HG03045 (cell line): ENCODE measurements around the gene ASB6.
"Not testable (repeated sequence)": the region's sequence is repeated elsewhere in the genome, so short reads cannot be mapped to it uniquely, and the experiment has no call there.

Source experiments
- ATAC-seq: cut with Tn5 transposase; IDR thresholded peaks from one replicate; pipeline ENCODE4 v1.9.1; 2021; ENCODE audit warnings: mild to moderate bottlenecking, moderate library complexity; ENCODE audit not compliant: unreplicated experiment

ASB6 gene

DNA sequence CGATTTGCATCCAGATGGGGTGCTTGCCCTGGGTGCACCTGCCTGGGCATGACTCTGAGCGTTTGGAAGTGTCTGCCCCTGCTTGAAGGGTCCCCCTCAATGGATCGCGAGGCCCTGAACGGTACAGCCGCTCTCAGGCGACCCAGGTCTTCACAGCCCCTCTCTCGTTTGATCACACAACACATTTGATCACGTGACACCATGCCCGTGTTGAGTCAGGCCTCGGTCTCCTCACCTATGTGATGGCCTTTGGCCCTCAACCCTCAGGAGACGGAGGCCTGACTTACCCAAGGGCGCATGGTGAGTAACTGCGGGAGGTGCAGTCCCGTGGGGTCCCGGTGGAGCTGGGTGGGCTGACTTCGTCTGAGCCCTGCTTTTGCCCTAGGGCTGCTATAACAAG, 3.0 kb upstream of the ASB6 start:
- no peak for ATAC-seq

DNA sequence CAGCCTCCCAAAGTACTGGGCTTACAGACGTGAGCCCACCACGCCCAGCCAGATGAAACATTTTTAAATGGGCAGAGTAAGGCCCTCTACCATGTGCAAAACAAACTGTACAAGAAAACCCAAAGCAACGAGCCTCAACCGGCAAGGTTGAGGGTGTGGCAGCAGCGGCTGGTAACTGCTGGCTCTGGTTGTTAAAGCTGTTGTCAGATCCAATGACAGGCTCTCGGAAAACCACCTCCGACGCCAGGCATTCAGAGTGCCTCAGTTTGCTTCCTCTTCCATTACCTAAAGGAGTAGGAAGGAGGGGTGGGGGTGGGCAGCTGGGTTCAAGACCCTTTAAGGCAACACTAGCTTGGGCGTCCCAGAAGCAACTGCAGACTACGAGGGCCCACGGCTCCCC, 2.4 kb upstream of the ASB6 start:
- ATAC-seq: no peak

DNA sequence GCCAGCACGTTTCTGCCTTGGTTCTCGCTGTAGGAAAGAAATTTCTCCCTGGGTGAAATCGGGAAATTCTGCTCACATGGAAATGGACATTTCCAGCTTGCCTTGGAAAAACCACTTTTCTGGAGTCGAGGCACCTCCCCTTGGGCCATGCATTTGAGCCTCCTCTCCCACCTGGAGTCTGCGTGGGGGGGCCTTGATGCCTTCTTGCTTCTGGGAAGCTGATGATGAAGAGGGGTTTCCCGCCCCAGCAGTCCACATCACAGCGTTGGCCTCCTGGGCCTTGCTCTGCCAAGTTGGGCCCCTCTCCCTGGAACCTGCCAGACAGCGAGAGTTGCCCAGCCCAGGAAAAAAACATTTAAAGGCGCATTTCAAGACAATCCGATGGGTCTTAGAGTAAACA, 1.8 kb upstream of the ASB6 start:
- ATAC-seq: no peak

DNA sequence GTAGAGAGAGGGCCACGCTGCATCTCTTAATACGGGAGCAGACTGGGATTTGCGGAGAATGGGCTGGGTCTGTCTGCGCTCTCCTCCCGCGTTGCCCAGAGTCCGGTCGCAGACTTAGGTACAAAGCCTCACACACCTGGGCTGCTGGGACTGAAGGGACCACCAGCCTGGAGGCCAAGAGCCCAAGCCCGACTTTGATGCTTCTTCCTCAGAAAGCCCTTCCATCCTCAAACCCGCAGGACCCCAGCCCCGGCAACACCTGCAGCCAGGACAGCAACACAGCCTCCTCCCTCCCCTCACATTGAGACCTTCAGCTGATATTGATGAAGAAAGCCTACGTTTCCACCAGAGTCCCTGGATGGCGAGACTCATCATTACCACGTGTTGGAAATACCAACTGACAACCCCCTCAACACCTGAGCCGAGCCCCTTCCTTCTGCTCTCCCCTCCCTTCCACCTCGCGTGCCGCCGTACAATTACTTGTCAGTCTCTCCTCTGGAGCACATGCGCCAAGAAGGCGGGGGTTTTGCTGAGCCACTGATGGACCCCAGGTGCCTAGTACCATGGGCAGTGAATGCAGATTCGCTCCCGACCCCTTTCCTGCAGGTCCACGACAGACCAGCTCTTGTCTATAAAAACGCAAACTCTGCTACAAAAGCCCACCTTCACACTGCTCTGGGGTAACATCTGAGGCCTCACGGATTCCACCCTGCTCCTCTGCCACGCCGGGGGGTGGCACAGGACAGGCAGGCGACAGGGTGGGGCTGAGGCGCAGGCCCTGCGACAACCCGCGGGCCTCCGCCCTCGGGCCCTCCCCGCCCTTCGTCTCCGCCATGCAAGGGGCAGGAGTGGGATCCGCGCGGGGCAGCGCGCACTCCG, 841 bp downstream of the ASB6 start:
- ATAC-seq: peak; percentile 5

DNA sequence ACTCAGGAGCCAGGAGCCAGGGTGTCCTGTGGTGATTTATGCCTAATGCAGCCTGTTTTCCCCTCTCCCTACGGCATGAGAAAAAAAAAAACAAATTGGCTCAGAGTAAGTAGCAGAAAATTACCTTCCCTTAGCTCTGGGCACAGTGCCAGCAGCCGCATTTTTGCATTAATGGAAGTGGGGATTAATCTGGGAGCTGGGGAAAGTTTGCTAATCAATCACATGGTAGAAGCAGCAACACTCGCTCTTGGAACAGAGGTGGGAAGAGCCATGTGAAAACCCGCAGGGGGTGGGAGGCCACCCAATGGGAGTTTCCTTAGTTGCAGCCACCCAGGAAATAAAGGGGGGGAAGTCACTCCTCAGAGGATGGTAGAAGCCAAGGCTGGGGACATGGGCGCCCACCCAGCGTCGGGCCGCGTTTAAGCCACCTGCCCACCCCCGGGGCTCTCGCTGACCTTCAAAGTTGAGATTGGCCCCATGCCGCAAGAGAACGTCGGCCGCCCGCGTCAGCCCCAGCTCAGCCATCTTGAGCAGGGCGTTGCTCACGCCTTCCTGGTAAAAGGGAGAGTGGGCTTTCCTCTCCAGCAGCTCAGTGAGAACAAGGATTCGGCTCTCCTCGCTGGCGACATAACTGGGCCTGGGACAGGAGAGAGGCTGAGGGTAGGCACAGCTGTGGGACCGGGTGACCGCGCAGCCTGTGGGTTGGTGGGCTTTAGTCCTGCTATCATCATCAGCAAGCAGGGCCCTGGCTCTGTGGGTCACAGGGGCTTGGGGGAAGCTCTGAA, 1.7 kb downstream of the ASB6 start:
- ATAC-seq: no peak

DNA sequence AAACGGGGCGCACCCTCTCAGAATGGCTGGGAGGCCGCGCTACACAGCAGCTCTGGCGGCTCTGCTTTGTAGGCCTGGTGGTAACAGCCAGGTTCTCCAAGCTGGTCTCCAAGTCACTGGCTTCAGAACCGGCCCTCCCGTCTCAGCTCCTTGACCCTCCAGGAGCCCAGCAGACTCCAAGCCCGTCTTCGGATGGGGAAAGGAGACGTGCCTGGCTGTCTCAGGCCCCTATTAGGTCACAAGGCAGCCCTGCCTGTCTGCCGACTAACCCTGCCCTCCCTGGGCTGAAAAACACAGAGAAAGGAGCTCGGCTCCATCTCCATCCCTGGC, 2.2 kb downstream of the ASB6 start:
- ATAC-seq: no peak

DNA sequence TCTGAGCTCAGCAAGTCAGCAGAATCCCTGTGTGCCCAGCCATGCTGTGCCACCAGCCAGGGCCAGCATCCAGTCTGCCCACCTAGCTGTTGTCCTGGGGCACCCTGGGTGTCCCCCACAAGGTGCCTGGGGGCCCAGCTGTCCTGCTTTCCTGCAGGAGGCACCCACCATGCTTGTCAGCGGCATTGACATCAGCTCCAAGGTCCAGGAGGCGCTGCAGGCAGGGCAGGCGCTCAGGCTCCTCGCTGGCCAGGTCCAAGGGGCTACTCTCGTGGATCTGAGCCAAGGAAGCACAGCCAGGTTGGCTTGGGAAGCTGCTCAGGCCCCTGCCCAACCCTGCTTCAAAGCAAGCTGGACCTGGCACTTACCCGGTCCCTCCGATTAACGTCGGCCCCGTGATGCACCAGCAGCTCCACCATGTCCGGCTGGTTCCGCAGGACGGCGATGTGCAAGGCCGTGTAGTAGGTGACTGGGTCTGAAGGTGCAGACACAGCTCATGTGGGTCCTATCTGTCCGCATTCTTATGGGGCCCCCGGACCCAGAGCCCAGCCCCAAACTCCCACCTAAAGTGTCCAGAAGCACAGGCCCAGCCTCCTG, 2.8 kb downstream of the ASB6 start:
- ATAC-seq: no peak

DNA sequence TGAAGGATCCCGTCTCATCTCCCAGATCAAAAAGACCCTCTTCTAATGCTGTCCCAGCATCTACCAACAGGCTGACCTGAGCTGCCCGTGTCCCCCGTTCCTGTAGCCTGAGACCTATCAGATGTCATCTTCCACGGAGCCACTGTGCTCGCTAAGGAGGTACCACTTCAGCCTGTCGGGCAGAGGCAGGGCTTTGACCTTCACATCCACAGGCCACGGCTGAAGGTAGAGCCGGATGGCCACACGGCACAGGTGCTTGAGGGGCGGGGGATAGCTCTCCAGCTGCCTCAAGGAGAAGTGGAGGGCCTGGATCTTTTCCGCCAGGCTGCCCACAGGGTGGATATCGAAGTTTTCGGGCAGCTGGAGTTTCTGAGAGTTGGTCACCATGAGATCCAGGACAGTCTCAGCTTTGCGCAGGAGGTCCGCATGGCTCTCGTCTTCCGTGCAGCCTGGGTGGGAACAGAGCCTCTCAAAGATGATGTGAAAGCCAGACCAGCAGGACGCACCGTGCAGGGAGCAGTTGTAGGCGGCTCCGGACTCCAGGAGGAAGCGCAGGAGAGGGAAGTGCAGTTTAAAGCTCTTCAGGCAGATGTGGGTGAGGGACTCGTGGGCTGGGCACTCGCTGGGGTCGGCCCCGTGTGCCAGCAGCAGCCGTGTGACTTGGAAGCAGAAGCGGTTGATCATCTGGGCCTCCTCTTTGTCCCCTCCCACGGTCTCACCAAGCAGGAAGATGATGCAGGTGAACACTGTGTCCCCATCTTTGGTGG, 4.1 kb downstream of the ASB6 start:
- no peak for ATAC-seq

DNA sequence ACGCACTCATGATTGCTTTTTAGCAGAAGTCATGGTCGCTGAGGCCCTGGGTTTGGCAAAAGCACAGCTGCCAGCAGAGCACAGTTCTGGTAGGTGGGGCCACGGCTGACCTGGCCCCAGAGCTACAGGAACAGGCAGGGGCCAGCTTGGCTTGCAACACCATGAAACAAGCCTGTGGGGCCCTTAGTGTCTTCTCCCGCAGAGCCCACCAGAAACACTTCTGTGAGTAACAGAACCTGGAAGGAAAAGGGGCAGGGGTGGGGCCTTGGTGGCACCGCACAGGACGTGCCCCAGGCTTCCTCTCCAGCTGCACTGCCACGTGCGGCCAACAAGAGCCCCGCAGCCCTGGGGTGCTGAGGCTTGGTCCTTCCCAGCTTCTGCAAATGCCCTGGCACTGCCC, 4.8 kb downstream of the ASB6 start:
- ATAC-seq: no peak

DNA sequence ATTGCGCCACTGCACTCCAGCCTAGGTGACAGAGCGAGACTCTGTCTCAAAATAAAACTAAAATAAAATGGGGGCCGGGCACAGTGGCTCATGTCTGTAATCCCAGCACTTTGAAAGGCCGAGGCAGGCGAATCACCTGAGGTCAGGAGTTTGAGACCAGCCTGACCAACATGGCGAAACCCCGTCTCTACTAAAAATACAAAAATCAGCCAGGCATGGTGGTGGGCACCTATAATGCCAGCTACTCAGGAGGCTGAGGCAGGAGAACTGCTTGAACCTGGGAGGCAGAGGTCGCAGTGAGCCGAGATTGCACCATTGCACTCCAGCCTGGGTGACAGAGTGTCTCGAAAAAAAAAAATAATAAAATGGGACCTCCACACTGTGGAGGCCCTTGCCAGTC, 5.6 kb downstream of the ASB6 start:
- not testable (repeated sequence) for ATAC-seq

DNA sequence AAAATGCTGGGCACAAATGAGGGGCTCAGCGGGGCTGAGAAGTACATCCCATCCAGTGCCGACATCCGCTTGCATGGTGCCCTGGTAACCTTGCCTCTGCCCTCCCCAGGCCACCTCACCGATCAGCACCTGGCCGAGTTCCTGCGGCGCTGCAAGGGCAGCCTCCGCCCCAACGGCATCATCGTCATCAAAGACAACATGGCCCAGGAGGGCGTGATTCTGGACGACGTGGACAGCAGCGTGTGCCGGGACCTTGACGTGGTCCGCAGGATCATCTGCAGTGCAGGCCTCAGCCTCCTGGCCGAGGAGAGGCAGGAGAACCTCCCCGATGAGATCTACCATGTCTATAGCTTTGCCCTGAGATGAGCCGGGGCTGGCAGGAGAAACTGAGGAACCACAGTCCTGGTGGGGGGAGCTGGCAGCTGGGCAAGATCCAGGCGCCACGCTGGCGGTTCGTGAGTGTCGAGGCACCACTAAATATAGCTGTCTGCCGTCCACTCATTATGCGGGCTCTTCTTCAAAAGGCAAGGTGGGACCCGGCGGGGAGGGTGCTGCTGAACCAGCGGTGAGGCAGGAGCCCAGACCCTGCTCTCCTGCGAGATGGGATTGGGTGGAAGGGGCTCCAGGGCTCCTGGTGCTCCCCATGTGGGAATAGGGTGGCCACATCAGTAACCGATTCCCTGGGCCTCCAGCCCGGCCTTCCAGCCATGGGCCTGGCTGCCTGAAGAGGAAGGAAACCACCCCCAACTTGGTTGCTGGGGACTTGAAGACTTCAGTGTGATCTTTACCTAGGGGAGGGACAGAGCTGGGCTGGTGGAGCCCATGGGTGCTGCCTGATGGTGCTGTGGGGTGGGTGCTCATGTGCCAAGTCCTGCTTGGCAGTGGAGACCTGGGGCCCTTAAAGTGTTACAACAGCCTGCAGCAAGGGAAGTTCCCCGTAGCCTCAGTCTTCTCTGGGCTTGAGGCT, 6.6 kb downstream of the ASB6 start:
- no peak for ATAC-seq

DNA sequence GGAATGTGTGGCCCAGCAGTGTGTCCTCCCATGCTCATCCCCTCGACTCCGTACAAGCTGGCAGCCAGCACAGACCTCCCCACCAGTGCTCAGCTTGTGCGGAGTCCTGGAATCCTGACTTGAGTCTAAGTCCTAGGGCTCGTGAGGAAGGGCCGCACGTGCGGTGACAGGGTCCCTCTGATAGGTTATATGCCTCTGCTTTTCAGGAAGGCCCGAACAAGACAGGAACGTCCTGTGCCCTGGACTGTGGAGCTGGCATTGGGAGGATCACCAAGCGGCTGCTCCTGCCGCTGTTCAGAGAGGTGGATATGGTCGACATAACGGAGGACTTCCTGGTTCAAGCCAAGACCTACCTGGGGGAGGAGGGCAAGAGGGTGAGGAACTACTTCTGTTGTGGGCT, 8.1 kb downstream of the ASB6 start:
- ATAC-seq: no peak

DNA sequence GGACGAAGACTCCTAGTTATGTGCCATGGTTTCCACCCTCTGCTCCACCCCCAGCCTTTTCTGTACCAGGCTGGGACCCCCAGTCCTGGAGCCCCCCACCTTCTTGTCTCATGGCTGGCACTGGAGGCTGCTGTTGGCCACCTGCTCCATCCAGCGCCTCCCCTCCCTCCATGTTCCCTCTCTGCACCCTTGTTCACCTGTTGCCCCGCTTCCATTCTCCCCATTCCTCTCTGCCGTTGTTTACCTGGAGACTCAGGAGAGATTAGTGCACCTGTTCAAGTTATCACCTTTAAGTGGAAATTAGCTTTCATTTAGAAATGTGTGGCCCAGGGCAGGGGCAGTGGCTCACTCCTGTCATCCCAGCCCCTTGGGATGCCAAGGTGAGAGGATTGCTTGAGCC, 8.7 kb downstream of the ASB6 start:
- ATAC-seq: no peak

DNA sequence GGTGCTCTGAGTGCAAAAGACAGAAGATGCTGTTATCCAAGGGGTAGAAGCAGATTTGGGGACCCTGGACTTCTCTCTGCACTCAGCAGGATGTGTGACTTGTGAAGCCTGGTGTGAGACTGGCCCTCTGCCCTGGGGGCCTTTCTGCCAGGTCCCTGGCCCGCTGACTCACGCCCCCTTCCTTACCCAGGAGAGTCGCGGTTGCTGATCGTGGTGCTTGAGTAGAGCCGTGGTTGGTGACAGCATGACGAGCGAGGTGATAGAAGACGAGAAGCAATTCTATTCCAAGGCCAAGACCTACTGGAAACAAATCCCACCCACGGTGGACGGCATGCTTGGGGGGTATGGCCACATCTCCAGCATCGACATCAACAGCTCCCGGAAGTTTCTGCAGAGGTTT, 9.5 kb downstream of the ASB6 start:
- no peak for ATAC-seq

DNA sequence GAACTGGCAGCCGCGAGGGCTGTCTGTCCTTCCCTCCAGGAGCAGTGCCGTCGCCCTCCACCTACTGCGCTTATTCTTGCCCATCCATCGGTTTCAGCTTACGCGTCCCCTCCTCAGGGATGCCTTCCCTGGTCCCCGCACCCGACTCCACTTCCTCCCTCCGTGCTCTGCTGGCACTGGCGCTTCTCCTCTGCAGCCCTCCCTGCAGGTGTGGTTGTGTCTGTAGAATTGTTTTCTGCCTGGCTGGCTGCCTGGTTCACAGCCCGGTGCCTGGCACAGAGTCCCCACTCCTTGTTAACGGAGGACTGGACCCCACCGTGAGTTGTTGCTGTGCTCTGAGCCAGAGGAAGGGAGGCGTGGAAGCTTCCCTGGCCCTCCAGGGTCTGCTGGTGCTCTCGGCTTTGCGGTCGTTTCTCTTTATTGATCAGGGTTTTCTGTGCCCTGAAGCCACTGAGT, 10.2 kb downstream of the ASB6 start:
- ATAC-seq: no peak

DNA sequence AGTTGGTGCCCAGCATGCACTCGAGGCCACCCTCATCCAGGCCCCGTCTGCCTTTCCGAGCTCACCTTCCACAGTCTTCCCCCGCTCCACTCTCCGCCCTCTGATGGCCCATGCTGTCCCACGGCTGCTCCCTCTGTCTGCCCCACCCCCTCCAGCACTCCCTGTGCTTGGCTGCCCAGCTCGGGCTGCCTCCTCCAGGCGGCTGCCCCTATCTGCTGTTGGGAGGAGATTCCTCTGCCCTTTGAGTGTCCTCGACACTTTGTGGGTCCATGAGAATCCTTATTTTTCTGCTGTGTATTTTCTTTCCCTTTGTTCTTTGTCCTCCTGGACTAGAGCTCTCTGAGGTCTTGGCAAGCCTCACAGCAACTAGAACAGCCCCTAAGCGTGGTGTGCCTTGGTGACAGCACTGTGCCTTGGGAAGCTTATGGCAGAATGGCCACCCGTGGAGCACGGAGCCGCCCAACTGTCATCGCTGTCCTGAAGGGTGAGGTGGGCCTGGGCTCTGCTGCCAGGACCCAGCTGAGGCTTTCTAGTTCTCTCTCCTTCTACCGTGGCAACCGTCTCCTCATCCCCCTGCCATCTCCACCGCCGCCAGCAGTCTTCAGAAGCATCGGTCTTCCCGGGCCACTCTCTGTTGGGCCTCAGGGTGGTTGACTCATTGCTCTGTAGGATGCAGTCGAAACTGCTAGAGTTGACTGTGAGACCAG, 10.8 kb downstream of the ASB6 start:
- no peak for ATAC-seq

DNA sequence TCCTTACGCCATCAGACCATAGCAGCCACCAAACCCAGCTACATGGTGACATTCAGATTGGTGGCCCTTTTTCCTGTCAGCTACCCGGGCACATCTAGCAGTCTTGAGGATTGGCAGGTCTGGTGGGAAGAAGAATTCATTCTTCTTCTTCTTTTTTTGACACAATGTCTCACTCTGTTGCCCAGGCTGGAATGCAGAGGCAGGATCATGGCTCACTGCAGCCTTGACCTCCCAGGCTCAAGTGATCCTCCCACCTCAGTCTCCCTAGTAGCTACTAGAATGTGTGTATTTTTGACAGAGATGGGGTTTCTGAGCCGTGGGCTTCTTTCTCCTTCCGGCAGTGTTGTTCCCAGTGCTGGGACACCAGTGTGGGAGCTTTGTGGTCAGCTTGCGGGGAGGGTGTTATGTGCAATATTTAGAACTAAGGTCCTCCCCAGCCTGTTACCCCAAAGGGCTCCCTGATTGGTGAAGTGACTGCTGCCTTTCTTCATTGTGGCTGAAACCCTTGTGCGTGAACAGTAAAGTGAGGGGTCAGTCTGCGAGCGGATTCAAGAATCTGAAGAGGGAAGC, 12.6 kb downstream of the ASB6 start:
- ATAC-seq: no peak

DNA sequence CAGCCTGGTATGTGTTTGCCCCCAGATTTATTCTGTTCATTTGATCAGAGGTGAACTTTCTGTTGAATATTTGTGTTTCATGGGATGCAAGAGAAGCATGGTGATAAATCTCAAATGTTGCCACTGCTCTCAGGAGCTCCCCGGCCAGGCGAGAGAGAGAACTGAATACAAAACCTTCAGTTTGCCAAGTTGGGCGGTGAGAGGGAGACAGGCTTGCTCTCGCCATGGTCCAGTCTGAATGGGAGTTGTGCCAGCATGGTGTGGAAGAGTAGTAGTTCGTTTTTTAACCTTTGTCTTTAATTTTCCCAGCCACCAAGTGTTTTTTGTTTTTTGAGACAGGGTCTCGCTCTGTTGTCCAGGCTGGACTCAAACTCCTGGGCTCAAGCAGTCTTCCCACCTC, 13.2 kb downstream of the ASB6 start:
- no peak for ATAC-seq
